Measurements from ENCODE around the gene MPI. TPM values are rescaled to one million over a fixed set of nuclear protein-coding genes. Genes with fewer than 3 reads are reported as not detected.
A peak's percentile ranks its signal among the peaks of the same experiment; 100 is the strongest.
"Not testable (repeated sequence)": the region's sequence is repeated elsewhere in the genome, so short reads cannot be mapped to it uniquely, and the experiment has no call there.

MPI gene
- total RNA-seq, 1 donor from 2014 or later = 57.3 TPM

DNA sequence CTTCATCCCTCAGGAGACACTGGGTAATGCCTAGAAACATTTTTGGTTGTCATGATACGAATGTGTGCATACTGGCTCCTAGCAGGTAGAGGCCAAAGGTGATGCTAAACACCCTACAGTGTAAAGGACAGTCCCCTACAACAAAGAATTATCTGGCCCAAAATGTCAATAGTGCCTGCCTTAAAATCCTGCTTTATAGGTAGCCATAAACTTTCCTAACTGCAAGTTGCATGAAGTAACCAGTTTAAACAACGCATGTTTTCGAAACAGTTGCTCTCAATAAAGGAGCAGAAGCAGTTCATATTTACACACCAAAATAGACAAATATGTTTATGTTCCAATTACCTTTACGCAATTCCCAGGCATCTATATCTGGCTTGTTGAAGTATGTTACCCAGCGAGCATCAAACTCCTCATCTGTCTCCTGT lies 38.9 kb downstream of the MPI start:
- DNase-seq (ENCODE audit: low read depth, low spot score) = no peak

DNA sequence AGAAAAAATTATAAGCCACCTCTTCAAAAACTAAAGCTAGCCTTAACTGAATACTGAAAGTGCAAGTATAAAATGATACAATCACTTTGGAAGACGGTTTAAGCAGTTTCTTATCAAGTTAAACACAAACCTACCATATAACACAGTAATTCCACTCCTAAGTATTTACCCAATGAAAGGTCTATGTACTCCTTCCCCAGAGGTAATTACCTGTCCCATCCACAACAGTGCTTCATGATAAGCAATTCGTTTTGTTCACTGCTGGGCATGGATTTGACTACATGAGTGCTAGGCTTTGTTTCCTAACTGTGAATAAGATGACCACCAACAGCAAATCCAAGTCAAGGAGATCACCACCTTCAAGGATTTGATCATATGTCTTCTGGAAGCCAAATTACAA lies 43.7 kb downstream of the MPI start:
- DNase-seq (ENCODE audit: low read depth, low spot score) = no peak

DNA sequence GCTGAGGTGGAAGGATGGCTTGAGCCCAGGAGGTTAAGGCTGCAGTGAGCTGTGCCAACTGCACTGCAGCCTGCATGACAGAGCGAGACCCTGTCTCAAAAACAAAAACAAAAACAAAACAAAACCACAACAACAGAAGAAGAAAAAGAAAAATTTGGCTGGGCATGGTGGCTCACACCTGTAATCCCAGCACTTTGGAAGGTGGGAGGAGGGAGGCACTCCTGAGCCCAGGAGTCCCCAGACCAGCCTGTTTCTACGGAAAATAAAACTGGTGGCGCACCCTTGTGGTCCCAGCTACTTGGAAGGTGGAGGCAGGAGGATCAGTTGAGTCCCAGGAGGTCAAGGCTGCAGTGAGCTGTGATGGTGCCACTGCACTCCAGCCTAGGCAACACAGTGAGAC lies 45.4 kb downstream of the MPI start:
- not testable (repeated sequence) for DNase-seq (ENCODE audit: low read depth, low spot score)

DNA sequence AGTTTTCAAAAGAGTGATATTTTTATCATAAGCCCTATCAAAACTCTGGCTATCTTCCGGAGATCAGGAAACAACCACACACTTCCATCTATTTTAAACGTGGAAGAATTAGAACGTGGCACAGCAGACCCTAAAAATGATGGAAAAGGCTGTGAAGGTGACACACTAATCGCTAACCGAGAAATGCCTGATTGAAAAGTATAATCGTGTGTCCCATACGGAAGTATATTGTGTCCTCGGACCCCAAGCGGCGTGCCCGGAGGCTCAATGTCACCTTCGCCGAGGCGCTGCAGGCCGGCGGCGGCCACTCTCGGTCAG lies 47.4 kb downstream of the MPI start:
- DNase-seq (ENCODE audit: low read depth, low spot score) = no peak

DNA sequence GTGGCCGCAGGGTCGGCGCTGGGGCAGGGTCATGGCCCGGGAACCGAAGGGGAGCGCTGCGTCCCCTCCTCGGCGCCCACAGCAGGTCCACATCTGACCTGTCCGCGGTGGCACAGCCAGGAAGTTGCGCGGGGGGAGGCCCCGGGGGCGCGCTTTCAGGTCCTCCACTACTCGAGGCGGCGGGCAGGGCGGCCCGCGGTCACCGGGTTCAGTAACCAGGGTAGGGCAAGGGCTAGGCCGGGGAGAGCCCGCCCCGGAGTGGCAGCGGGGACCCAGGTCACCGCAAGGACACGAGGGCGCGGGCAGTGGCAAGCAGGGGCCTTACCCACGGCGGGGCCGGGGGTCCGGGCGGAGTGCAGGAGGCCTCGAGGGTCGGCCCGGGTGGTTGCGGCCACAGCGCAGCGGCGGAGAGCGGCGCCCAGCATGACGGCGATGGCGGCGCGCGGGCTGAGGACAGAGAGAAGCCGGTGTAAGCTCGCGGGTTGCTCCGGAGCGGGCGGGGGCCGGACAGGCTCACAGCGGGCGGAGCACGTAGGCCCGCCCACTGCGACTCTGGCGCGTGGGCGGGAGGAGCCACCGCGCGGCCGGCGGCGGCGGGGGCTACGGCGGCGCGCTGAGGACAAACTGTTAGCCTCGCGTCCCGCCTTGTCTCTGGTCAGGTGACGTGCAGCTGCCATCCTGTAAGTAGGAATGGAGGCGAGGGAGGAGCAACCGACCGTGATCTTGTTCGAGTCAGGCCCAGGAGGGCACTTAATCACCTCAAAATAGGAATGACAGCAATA lies 47.9 kb downstream of the MPI start, which contains the start of gene COX5A:
Gene COX5A (minus strand): TSS at position 484 of the 782 bp plus-strand sequence. CDS start 59 bp downstream, at position 425.
- DNase-seq (ENCODE audit: low read depth, low spot score) = peak; percentile 88

- no peak for DNase-seq (ENCODE audit: low read depth, low spot score)
Measured at GRCh38 chr15:74950078-74950908, 60.5 kb downstream of the MPI start.

GRCh38 chr15:74951006-74951405 lies 61.2 kb downstream of the MPI start:
- DNase-seq (ENCODE audit: low read depth, low spot score) = no peak

Other genes with a start within 250 kb of the MPI start
- 14.3 and 21.1 TPM in 2 replicates for gene EDC3, start 194.0 kb upstream of the MPI start, total RNA-seq
- 1.2 and 1.3 TPM in 2 replicates for gene CYP1A1, start 164.5 kb upstream of the MPI start, total RNA-seq
- gene CYP1A2, start 141.2 kb upstream of the MPI start, total RNA-seq = not detected in 2 replicates
- gene CSK, start 108.0 kb upstream of the MPI start, total RNA-seq = 39.5 and 46.1 TPM in 2 replicates
- gene LMAN1L, start 77.2 kb upstream of the MPI start, total RNA-seq = not detected in 2 replicates
- not detected in 2 replicates for gene CPLX3, start 63.4 kb upstream of the MPI start, total RNA-seq
- gene ULK3, start 46.9 kb upstream of the MPI start, total RNA-seq = 22.4 and 27.0 TPM in 2 replicates
- gene SCAMP2, start 16.7 kb upstream of the MPI start, total RNA-seq = 18.5 and 21.9 TPM in 2 replicates
- gene FAM219B, start 16.8 kb downstream of the MPI start, total RNA-seq = 38.2 and 41.3 TPM in 2 replicates
- 51.2 and 72.3 TPM in 2 replicates for gene COX5A, start 48.0 kb downstream of the MPI start, total RNA-seq
- gene RPP25, start 66.7 kb downstream of the MPI start, total RNA-seq = 13.2 and 14.4 TPM in 2 replicates
- 3.5 and 5.9 TPM in 2 replicates for gene SCAMP5, start 105.5 kb downstream of the MPI start, total RNA-seq
- 8.4 and 11.8 TPM in 2 replicates for gene PPCDC, start 133.5 kb downstream of the MPI start, total RNA-seq